ENCODE measurements around the gene ZBTB46.

GRCh38 chr20:63744158-63744557 is 86.9 kb downstream of the ZBTB46 start:
- no peak for TF ChIP-seq CTCF (IDR thresholded peaks at IDR 0.05)
- TF ChIP-seq POLR2AphosphoS5 (IDR thresholded peaks at IDR 0.05), result no peak

Data from sigmoid colon (tissue), 4 donors.